ENCODE results near the gene CIB4.

GRCh38 chr2:26646986-26647672 lies 6.0 kb upstream of the CIB4 start:
- TF ChIP-seq CTCF (IDR thresholded peaks at IDR 0.05), result no peak
- TF ChIP-seq EZH2 (IDR thresholded peaks at IDR 0.05; ENCODE audit: borderline replicate concordance, insufficient read depth, low read depth, low read length, poor library complexity, severe bottlenecking), result no peak

Measured in B cell (primary cell).